ENCODE results near the gene PPP6R1.

PPP6R1 gene, protein sequence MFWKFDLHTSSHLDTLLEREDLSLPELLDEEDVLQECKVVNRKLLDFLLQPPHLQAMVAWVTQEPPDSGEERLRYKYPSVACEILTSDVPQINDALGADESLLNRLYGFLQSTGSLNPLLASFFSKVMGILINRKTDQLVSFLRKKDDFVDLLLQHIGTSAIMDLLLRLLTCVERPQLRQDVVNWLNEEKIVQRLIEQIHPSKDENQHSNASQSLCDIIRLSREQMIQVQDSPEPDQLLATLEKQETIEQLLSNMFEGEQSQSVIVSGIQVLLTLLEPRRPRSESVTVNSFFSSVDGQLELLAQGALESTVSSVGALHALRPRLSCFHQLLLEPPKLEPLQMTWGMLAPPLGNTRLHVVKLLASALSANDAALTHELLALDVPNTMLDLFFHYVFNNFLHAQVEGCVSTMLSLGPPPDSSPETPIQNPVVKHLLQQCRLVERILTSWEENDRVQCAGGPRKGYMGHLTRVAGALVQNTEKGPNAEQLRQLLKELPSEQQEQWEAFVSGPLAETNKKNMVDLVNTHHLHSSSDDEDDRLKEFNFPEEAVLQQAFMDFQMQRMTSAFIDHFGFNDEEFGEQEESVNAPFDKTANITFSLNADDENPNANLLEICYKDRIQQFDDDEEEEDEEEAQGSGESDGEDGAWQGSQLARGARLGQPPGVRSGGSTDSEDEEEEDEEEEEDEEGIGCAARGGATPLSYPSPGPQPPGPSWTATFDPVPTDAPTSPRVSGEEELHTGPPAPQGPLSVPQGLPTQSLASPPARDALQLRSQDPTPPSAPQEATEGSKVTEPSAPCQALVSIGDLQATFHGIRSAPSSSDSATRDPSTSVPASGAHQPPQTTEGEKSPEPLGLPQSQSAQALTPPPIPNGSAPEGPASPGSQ

DNA sequence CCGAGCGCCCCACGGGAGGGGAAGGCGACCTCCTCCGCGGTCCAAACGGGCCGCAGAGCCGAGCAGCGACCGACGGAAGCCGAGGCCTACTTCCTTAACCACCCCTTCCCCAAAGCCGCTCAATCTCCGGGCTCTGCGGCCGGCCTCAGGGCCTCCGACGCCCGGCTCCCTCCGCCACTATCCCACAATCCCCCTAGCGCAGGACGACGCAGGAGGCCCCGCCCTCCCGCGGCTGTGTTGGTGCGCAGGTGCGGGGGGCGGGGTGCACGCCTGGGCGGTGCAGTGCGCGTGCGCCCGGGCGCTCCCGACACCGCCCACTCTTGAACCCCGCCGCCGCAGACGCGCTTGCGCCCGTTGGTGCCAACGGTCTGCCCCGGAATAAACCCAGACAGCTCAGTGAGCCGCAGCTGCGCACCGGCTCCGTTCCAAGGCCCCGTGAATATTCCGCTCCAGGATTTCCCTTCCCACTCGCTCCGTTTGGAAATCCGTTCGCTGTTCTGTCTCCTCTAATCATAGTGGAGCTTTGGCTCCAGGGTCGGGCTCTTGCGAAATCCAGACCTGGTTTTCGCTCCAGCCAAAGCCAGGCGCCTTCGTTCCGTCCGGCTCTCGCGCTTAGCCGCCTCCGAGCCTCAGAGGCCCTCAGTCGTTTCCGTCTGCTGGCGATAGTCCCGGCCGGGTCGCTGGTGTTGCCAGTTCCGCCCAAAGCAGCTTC lies at the start of gene PPP6R1:
TSS of gene PPP6R1 (minus strand) at position 190 of the 712 bp plus-strand sequence. CDS start 11,914 bp downstream, outside the sequence.
- TF ChIP-seq, protein P1, sequence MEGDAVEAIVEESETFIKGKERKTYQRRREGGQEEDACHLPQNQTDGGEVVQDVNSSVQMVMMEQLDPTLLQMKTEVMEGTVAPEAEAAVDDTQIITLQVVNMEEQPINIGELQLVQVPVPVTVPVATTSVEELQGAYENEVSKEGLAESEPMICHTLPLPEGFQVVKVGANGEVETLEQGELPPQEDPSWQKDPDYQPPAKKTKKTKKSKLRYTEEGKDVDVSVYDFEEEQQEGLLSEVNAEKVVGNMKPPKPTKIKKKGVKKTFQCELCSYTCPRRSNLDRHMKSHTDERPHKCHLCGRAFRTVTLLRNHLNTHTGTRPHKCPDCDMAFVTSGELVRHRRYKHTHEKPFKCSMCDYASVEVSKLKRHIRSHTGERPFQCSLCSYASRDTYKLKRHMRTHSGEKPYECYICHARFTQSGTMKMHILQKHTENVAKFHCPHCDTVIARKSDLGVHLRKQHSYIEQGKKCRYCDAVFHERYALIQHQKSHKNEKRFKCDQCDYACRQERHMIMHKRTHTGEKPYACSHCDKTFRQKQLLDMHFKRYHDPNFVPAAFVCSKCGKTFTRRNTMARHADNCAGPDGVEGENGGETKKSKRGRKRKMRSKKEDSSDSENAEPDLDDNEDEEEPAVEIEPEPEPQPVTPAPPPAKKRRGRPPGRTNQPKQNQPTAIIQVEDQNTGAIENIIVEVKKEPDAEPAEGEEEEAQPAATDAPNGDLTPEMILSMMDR (IDR thresholded peaks at IDR 0.05; ENCODE audit: low read depth, low read length, missing control alignments), result no peak
- peak; percentile 99 for DNase-seq (ENCODE audit: extremely low read depth, low read depth)
- H3K4me3 ChIP-seq (replicated peaks; ENCODE audit: low read depth, low read length), result peak within 1 kb of the TSS; percentile 87

DNA sequence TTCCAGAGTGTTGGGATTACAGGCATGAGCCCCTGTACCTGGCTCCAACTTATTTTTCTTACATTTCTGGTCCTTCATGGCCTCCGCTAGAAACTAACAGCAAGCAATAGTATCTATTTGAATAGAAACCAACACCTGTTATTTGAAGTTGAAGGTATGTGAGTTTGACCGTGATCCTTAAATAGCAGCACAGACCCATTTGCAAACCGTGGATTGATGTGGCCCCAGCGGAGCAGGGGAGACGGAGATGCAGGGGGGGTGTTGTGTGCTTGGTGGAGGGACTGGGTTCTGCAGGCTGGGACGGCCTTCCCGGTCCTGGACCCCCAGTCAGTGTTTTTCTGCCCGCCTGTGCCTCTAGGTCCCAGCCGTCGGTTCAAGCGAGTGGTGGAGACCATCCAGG lies 49.5 kb upstream of the PPP6R1 start:
- no peak for DNase-seq (ENCODE audit: extremely low read depth, low read depth)
- TF ChIP-seq, protein P1 (IDR thresholded peaks at IDR 0.05; ENCODE audit: low read depth, low read length, missing control alignments), result no peak
- H3K4me3 ChIP-seq (replicated peaks; ENCODE audit: low read depth, low read length), result no peak overlapping the region

DNA sequence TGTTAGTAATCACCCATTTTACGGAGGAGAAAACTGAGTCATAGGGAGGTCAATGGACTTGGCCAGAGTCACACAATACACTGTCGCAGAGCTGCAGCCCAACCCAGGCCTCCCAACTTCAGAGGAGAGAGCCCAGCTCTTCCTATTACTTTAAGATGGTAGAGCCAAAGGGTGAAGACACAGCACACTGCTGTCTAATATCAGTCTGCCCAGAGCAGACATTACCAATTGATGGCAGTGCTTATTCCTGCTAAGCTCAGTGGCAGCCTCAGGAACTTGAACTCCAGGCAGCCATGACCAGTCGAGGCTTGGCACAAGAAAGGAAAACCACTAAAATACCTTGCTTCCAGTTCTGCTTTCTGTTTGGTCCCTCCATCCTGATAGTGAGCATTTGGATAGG lies 47.9 kb upstream of the PPP6R1 start:
- no peak overlapping the region for H3K4me3 ChIP-seq (replicated peaks; ENCODE audit: low read depth, low read length)
- DNase-seq (ENCODE audit: extremely low read depth, low read depth), result no peak
- TF ChIP-seq, protein P1 (IDR thresholded peaks at IDR 0.05; ENCODE audit: low read depth, low read length, missing control alignments), result no peak

DNA sequence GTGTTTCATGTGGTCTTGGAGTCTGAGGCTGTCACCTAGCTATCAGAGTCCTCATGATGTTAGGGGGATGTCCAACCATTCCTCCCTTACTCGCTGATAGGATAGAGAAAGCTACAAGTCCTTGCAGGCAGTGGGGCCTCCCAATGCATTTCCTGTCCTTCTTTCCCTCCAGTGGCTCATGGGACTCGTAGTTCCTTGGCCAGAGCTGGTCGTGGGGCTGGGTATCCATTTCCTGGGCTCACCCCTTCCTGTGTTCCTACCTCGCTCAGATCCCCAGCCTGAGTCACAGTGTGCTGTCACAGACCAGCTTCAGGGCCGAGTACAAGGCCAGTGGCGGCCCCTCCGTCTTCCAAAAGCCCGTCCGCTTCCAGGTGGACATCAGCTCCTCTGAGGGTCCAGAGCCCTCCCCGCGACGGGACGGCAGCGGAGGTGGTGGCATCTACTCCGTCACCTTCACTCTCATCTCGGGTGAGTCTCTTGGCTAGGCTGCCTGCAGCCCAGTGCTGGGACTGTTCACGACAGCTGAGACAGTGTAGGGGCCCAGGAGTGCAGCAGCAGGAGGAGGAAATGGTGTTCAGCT lies 47.3 kb upstream of the PPP6R1 start:
- H3K4me3 ChIP-seq (replicated peaks; ENCODE audit: low read depth, low read length), result no peak overlapping the region
- TF ChIP-seq, protein P1 (IDR thresholded peaks at IDR 0.05; ENCODE audit: low read depth, low read length, missing control alignments), result no peak
- no peak for DNase-seq (ENCODE audit: extremely low read depth, low read depth)

DNA sequence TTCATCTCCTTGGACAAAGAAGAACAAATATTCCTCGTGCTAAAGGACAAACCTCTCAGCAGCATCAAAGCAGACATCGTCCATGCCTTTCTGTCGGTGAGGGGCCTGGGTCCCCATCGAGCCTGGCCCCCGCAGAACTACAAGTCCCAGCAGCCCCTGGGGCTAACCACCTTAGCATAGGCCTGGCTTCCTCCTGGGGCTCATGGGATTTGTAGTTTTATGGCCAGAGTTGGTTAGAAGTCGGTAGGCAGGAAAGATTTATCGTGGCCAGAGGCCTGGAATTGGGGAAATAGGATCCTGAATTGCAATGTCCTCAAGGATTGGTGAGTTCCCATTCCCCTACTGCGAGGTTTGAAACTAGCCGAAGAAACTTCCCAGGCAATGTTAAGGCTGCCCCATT lies 46.7 kb upstream of the PPP6R1 start:
- TF ChIP-seq, protein P1 (IDR thresholded peaks at IDR 0.05; ENCODE audit: low read depth, low read length, missing control alignments), result no peak
- no peak overlapping the region for H3K4me3 ChIP-seq (replicated peaks; ENCODE audit: low read depth, low read length)
- DNase-seq (ENCODE audit: extremely low read depth, low read depth), result no peak

DNA sequence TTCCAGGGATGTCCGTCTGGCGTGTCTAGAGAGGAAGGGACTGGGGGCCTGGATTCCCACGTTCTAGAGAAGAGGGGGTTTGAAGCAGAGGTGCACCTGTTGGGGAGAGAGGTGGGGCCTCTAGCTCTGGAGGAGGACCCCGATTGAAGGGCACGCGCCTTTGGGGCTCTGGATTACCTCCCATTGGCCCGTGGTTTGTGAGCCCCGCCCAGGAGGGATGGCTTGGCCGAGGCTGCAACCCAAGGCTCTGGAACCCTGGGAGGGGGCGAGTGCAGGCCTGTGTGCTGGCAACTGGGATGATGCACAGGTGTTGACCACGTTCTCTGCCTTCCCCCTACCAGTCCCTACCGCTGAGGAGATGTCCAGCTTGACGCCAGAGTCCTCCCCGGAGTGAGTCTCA lies 46.2 kb upstream of the PPP6R1 start:
- no peak overlapping the region for H3K4me3 ChIP-seq (replicated peaks; ENCODE audit: low read depth, low read length)
- TF ChIP-seq, protein P1 (IDR thresholded peaks at IDR 0.05; ENCODE audit: low read depth, low read length, missing control alignments), result no peak
- no peak for DNase-seq (ENCODE audit: extremely low read depth, low read depth)
